KBM-7 (cell line): ENCODE data around the gene ANKRD33B.
A peak's percentile ranks its signal among the peaks of the same experiment; 100 is the strongest.
"Not testable (repeated sequence)": the region's sequence is repeated elsewhere in the genome, so short reads cannot be mapped to it uniquely, and the experiment has no call there.

Experiments
- DNase-seq: peaks from one replicate; pipeline ENCODE4 v3.0.0-alpha.2; 2015
- in situ Hi-C: fragments of 300-500 bp; cut with MboI; formaldehyde crosslinking; loops from 2 replicates; pipeline ENCODE4 v1.14.3; 2020; ENCODE audit warnings: low sequenced_read_pairs, low pct_unique_long_range_greater_than_20kb, mixed read lengths

ANKRD33B gene

GRCh38 chr5:10563945-10564837 is at the start of gene ANKRD33B:
Gene ANKRD33B, plus strand, starts transcription at chr5:10564070. Its CDS starts 398 bp downstream, at chr5:10564468.
- in situ Hi-C loops, result no loop called here
- DNase-seq, result peak; percentile 73

DNA sequence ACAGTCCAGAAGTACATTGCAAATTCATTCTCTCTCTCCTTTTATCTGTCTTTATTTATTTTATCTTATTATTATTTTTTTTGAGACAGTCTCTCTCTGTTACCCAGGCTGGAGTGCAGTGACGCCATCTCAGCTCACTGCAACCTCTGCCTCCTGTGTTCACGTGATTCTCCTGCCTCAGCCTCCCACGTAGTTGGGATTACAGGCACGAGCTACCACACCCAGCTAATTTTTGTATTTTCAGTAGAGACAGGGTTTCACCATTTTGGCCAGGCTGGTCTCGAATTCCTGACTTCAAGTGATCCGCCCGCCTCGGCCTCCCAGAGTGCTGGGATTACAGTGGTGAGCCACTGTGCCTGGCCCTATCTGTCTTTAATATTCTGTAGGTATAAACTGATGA is 49.3 kb upstream of the ANKRD33B start:
- in situ Hi-C loops, DNase-seq: not testable (repeated sequence)

GRCh38 chr5:10515492-10515891 is 48.4 kb upstream of the ANKRD33B start:
- DNase-seq, result no peak

DNA sequence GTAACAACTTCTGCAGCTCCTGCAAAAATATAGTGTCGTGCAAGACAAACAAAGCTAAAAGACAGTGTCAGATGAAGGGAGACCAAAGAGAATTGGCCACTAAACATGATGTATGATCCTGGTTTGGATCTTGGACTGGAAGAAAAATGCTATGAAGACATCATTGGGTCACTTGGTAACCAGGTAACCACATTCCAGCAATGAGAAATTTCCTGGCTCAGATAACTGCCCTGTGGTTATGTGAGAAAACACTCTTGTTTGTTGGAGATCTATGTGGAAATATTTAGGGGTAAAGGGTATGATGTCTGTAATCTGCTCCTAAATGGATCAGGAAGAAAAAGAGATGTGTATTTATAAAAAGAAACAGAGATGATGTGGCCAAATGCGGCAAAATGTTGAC is 45.5 kb upstream of the ANKRD33B start:
- no peak for DNase-seq
- in situ Hi-C loops, result no loop called here

More at GRCh38 chr5:10515492-10515891, 48.4 kb upstream of the ANKRD33B start:
- in situ Hi-C loops, result no loop called here

DNA sequence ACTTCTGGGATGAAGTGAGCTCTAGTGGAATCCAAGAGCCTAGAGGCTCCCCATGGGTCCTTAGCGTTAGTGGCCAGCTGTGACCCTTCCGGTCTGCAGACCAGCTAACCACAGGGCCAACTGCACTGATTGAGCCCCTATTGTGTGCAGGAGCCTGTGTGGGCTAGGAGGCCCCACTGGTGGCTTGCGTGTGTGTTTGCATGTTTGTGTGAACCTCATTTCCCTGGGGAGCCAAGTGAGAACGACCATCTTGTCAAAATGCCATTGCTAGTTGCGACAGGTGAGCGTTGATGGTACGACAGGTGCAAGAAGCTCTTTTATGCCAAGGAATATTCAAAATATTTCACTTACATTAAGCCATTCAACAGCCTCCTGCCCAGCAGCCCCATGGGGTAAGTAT is 44.1 kb upstream of the ANKRD33B start:
- in situ Hi-C loops, result no loop called here
- no peak for DNase-seq

GRCh38 chr5:10520706-10521105 is 43.2 kb upstream of the ANKRD33B start:
- in situ Hi-C loops, result no loop called here
- no peak for DNase-seq

- no peak for DNase-seq
- in situ Hi-C loops, result no loop called here
These were observed 42.2 kb upstream of the ANKRD33B start for GRCh38 chr5:10521466-10522223.

- DNase-seq, result no peak
- in situ Hi-C loops, result no loop called here
These were observed 41.7 kb upstream of the ANKRD33B start for GRCh38 chr5:10522224-10522611.

DNA sequence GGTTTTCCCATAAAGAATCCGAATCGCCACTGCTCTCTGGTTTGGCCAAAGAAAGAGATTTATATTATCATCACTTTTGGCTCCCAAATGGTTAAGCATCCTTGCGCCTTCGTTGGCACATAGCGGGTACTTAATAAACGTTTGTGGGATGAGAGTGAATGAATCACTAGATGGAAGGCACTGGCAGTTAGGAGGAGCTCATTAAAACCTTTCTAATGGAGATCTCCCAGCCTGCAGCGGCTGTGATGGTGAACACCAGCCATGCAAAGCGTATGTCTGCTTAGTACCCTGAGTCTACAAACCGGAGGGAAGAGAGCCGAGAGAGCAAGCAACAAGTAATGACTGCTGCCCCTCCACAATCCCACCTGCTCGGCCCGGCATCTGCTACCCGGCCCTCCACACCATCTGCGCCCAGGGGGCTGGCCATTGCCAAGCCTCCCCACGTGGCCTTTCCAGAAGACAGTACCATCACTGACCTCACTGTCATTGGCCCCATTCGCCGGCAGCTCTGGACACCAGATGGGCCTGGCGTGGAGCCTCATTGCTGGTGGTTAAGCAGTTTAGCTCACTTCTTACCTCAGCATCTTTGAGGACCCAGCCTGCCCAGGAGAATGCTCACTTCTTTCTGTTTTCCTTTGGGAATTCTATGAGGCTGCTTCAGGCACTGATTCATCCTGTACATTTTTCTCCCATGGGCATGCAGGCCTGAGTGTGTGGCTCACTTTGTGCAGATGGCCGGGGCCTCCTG is 39.3 kb upstream of the ANKRD33B start:
- no peak for DNase-seq
- in situ Hi-C loops, result no loop called here

- DNase-seq, result no peak
- in situ Hi-C loops, result no loop called here
These were observed 38.8 kb upstream of the ANKRD33B start for GRCh38 chr5:10525124-10525495.

DNA sequence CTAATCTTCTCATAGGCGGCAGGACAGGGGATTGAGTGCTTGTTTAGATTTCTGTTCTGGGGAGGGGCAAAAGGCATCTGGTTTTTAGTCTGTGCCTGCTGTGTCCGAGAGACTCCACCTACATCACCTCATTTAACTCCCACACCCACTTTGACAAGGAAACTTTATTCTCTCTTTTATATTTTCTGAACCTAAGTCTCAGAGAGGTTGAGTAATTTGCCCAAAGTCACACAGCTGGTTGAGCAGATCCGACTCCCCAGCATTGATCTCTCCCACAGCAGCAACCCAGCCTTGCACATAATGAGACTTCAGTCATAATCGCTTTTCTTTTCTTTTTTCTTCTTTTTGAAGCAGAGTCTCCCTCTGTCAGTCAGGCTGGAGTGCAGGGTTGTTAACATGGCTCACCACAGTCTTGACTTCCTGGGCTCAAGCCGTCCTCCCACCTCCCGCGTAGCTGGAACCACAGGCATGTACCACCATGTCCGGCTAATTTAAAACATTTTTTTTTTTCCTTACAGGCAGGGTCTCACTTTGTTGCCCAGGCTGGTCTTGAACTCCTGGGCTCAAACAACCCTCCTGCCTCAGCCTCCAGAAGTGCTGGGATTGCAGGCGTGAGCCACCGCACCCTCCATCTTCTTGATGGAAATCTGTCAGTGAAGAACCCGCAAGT is 36.5 kb upstream of the ANKRD33B start:
- in situ Hi-C loops, result no loop called here
- DNase-seq, result no peak

GRCh38 chr5:10528056-10528816 is 35.6 kb upstream of the ANKRD33B start:
- in situ Hi-C loops, result no loop called here
- peak; percentile 79 for DNase-seq

DNA sequence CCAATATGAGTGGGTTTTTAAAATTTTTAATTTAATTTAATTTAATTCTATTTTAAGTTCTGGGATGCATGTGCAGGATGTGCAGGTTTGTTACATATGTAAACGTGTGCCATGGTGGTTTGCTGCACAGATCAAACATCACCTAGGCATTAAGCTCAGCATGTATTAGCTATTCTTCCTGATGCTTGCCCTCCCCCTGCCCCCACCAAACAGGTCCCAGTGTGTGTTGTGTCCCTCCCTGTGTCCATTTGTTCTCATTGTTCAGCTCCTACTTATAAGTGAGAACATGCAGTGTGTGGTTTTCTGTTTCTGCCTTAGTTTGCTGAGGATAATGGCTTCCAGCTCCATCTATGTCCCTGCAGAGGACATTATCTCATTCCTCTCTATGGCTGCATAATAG is 35.0 kb upstream of the ANKRD33B start:
- DNase-seq, result no peak
- in situ Hi-C loops, result no loop called here

DNA sequence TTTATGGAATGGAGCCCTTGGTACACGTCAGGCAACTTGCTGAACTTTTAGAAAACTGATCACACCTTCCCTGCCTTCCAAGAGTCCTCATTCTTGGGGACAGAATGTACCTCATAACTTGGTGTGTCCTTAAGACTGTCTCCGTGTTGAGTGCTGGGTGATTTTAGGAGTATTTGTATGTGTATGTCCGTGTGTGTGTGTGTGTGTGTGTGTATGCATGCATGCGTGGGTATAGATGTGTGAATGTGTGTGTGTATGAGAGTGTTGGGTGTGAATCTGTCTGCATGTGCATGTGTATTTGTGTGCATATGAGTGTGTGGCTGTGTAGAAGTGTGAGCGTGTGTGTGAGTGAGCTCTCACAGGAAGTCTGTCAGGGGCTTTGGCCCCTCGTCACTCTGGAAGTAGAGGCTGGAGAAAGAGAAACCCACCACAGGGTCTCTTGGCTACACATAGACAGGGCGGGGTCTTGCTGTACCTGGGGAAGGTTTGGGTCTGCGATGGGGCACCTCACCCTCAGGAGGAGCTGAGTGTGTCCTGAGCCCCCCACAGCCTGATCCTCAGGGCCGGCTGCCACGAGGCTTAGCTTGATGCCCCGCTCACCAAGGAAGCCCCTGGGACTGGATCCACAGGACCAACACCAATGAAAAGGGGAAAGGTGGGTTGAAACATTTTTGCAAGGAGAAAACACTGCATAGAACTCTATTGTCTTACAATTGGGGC is 33.1 kb upstream of the ANKRD33B start:
- in situ Hi-C loops, result no loop called here
- no peak for DNase-seq

DNA sequence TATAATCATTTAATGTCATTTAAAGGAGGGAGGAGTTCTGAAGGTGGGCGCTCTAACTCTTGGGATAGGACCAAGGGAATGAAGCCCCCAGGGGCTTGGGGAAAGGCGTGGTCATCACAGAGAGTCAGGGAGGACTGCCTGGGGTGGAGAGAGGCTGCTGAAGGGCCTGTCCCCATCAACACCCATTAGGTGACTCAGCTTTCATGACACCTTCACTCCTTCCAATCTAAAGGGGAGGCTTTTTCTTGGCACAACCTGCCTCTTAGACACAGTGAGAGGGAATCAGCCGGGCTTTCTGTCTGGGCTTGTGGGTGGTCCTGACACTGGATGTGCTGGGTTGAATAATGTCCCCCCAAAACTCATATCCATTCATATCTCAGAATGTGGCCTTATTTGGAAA is 31.4 kb upstream of the ANKRD33B start:
- in situ Hi-C loops, result no loop called here
- DNase-seq, result no peak

DNA sequence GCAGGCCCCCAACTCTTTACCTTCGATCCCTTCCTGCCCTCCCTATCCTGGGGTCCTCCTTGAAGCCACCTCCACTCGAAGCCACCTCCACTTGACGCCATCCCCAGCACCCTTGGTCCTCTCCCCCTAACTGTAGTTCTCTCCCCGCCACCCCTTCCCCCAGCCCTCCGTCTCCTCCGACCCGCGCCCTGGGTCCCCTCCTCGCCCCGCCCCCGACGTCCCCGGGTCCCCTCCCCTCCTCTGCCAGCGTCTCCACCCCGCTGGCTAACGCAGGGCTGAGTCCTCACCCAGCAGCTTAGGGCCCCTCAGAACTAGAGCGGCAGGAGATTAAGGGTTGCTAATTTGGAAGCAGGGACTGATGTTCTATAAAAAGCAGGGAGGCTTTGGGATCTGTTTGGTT is 30.6 kb upstream of the ANKRD33B start:
- in situ Hi-C loops, result no loop called here
- no peak for DNase-seq

DNA sequence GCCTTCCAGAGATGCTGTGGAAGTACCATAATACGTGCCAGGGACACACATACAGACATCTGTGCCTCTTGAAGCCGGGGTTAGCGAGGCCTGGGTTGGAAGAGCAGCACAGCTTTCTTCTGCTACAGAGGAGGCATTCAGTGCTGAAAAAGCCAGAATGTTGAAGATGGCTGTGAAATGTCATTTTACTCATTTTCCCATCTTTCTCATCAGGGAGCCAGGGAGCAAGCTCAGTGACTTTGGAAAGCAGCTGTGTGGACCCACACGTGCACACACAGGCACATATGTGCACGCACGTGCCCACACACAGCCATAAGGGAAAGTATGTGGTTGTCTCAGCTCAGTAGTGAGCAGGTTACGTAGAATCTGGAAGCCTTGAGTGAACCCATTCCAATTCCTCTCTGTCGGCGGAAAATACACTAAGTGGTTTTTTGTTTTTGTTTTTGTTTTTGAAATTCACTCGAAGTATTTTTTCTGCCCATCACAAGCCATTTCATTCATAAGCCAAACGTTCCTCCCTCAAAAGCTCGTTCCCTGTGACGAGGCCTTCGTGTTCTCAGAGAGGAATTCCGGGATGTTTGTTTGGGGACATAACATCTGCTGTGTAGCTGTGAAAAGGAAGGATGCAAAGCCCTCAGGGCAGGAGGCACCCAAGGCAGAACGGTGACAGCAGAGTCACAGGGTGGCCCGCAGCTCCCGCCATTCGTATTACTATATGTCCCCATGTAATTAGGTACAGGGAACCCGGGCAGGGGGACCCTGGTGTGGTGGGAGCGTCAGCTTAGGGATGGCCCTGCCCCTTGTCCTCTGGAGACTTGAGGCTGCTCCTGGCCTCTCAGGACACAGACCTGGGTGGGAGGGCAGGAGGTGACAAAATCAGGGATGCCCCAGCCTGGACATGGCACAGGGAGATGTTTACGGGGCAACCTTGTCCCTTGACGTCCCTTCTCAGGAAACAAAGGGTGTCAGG is 29.0 kb upstream of the ANKRD33B start:
- DNase-seq, result no peak
- in situ Hi-C loops, result no loop called here
